ENCODE data around the gene LAMA3.

The LAMA3 gene

GRCh38 chr18:23844991-23845680, 155.9 kb downstream of the LAMA3 start:
- TF ChIP-seq KLF8 (tag by site-specific recombination; IDR thresholded peaks at IDR 0.05) = no peak
- TF ChIP-seq KLF16 (tag by site-specific recombination; IDR thresholded peaks at IDR 0.05) = no peak
- no peak for TF ChIP-seq ZBTB7A (tag by site-specific recombination; IDR thresholded peaks at IDR 0.05; ENCODE audit: low read depth)
- no peak for TF ChIP-seq ZNF791 (tag by site-specific recombination; IDR thresholded peaks at IDR 0.05)
- TF ChIP-seq, protein P1, sequence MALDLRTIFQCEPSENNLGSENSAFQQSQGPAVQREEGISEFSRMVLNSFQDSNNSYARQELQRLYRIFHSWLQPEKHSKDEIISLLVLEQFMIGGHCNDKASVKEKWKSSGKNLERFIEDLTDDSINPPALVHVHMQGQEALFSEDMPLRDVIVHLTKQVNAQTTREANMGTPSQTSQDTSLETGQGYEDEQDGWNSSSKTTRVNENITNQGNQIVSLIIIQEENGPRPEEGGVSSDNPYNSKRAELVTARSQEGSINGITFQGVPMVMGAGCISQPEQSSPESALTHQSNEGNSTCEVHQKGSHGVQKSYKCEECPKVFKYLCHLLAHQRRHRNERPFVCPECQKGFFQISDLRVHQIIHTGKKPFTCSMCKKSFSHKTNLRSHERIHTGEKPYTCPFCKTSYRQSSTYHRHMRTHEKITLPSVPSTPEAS (tag by site-specific recombination; IDR thresholded peaks at IDR 0.05) = no peak
- TF ChIP-seq ZSCAN30 (tag by site-specific recombination; IDR thresholded peaks at IDR 0.05) = no peak
- TF ChIP-seq YY1 (tag by site-specific recombination; IDR thresholded peaks at IDR 0.05) = no peak
- no peak for TF ChIP-seq SALL2 (tag by site-specific recombination; IDR thresholded peaks at IDR 0.05; ENCODE audit: borderline replicate concordance)
- no peak for TF ChIP-seq ZNF561 (tag by site-specific recombination; IDR thresholded peaks at IDR 0.05; ENCODE audit: borderline replicate concordance)
- no peak for TF ChIP-seq ZNF623 (tag by site-specific recombination; IDR thresholded peaks at IDR 0.05)
- no peak for TF ChIP-seq ZNF248 (tag by site-specific recombination; IDR thresholded peaks at IDR 0.05)
- no peak for TF ChIP-seq ZNF354C (tag by site-specific recombination; IDR thresholded peaks at IDR 0.05; ENCODE audit: borderline replicate concordance, low read depth)
- TF ChIP-seq EGR2 (tag by site-specific recombination; IDR thresholded peaks at IDR 0.05; ENCODE audit: low read depth) = no peak
- no peak for TF ChIP-seq ZNF473 (tag by site-specific recombination; IDR thresholded peaks at IDR 0.05)
- no peak for TF ChIP-seq ZFP37 (tag by site-specific recombination; IDR thresholded peaks at IDR 0.05)
- no peak for TF ChIP-seq HOXA7 (CRISPR knock-in tag; IDR thresholded peaks at IDR 0.05; ENCODE audit: borderline replicate concordance)
- no peak for TF ChIP-seq MEIS1 (CRISPR knock-in tag; IDR thresholded peaks at IDR 0.05; ENCODE audit: borderline replicate concordance)
- no peak for TF ChIP-seq ZNF112 (tag by site-specific recombination; IDR thresholded peaks at IDR 0.05)
- TF ChIP-seq, protein P2, sequence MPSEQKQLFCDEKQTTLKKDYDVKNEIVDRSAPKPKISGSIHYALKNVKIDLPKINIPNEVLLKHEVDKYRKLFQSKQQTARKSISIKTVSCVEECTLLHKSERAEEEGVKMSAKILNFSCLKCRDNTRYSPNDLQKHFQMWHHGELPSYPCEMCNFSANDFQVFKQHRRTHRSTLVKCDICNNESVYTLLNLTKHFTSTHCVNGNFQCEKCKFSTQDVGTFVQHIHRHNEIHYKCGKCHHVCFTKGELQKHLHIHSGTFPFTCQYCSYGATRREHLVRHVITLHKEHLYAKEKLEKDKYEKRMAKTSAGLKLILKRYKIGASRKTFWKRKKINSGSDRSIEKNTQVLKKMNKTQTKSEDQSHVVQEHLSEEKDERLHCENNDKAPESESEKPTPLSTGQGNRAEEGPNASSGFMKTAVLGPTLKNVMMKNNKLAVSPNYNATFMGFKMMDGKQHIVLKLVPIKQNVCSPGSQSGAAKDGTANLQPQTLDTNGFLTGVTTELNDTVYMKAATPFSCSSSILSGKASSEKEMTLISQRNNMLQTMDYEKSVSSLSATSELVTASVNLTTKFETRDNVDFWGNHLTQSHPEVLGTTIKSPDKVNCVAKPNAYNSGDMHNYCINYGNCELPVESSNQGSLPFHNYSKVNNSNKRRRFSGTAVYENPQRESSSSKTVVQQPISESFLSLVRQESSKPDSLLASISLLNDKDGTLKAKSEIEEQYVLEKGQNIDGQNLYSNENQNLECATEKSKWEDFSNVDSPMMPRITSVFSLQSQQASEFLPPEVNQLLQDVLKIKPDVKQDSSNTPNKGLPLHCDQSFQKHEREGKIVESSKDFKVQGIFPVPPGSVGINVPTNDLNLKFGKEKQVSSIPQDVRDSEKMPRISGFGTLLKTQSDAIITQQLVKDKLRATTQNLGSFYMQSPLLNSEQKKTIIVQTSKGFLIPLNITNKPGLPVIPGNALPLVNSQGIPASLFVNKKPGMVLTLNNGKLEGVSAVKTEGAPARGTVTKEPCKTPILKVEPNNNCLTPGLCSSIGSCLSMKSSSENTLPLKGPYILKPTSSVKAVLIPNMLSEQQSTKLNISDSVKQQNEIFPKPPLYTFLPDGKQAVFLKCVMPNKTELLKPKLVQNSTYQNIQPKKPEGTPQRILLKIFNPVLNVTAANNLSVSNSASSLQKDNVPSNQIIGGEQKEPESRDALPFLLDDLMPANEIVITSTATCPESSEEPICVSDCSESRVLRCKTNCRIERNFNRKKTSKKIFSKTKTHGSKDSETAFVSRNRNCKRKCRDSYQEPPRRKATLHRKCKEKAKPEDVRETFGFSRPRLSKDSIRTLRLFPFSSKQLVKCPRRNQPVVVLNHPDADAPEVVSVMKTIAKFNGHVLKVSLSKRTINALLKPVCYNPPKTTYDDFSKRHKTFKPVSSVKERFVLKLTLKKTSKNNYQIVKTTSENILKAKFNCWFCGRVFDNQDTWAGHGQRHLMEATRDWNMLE (tag by site-specific recombination; conservative IDR thresholded peaks at IDR 0.05; ENCODE audit: low read depth) = no peak
- TF ChIP-seq ZNF426 (tag by site-specific recombination; IDR thresholded peaks at IDR 0.05) = no peak
- Histone ChIP-seq H3K36me3 (ENCODE audit: control insufficient read depth in 2 of 2, insufficient read depth in 1 of 2, low read length in 2 of 2) (peaks cover 5 to 74% of the 10 kb centered on the region in 2 experiments; a peak in 1 of 3 replicates), H3K4me1 (ENCODE audit: control insufficient read depth, insufficient read depth, low read length) (no peaks in the 10 kb centered on the region), H3K9me3 (ENCODE audit: control insufficient read depth, insufficient read depth, low read depth, low read length) (no peaks in the 10 kb centered on the region), H3K27ac (ENCODE audit: extremely low read depth, low read depth, low read length) (no peak overlapping the region), H3K4me3 (ENCODE audit: low read depth, low read length) (no peak overlapping the region)
- CTCF ChIA-PET = interaction anchor here (0.6 kb wide), 1 partner anchor 345 kb away, joined by 4 read pairs; no protein-coding TSS in a partner anchor
- POLR2A ChIA-PET = no interaction called here
